Stimulated activated CD8-positive, alpha-beta memory T cell treated with anti-CD3 and anti-CD28 coated beads, Interleukin-15, amount 100 ng/mL, for 4 hours (primary cell): ENCODE results near the gene TIAM2.
A peak's percentile ranks its signal among the peaks of the same experiment; 100 is the strongest.
"Not testable (repeated sequence)": the region's sequence is repeated elsewhere in the genome, so short reads cannot be mapped to it uniquely, and the experiment has no call there.

Experiments
- DNase-seq, 2 donors: peaks; one replicate each; pipeline ENCODE4 v3.0.0-alpha.2; 2020; ENCODE audit warnings: low read depth in 2 of 2

The TIAM2 gene

GRCh38 chr6:155163601-155164000 is 168.5 kb downstream of the TIAM2 start:
- no peak for DNase-seq

GRCh38 chr6:155165029-155165710 is 170.1 kb downstream of the TIAM2 start:
- no peak for DNase-seq

GRCh38 chr6:155170519-155170918 is 175.4 kb downstream of the TIAM2 start:
- no peak for DNase-seq

- peak; percentile 56 to 81 for DNase-seq
These were observed 176.1 kb downstream of the TIAM2 start for GRCh38 chr6:155171109-155171746.

GRCh38 chr6:155171747-155172449 is 176.8 kb downstream of the TIAM2 start:
- DNase-seq = no peak

- DNase-seq = no peak
These were observed 178.4 kb downstream of the TIAM2 start for GRCh38 chr6:155173488-155173887.

GRCh38 chr6:155174576-155175211 is 179.6 kb downstream of the TIAM2 start:
- DNase-seq = peak in 1 of 2 donors; percentile 41

- no peak for DNase-seq
These were observed 182.3 kb downstream of the TIAM2 start for GRCh38 chr6:155177363-155177961.

GRCh38 chr6:155181498-155181897 is 186.4 kb downstream of the TIAM2 start:
- no peak for DNase-seq

- no peak for DNase-seq
These were observed 187.0 kb downstream of the TIAM2 start for GRCh38 chr6:155182103-155182502.

GRCh38 chr6:155183095-155183494 is 188.0 kb downstream of the TIAM2 start:
- DNase-seq = no peak

- DNase-seq = not testable (repeated sequence)
These were observed 189.9 kb downstream of the TIAM2 start for GRCh38 chr6:155185041-155185440.

- no peak for DNase-seq
These were observed 190.4 kb downstream of the TIAM2 start for GRCh38 chr6:155185544-155185943.

GRCh38 chr6:155186052-155186658 is 191.0 kb downstream of the TIAM2 start:
- DNase-seq = peak in 1 of 2 donors; percentile 34

- no peak for DNase-seq
These were observed 192.0 kb downstream of the TIAM2 start for GRCh38 chr6:155187106-155187505.

- DNase-seq = no peak
These were observed 193.0 kb downstream of the TIAM2 start for GRCh38 chr6:155187994-155188706.

- no peak for DNase-seq
These were observed 193.8 kb downstream of the TIAM2 start for GRCh38 chr6:155188707-155189496.

GRCh38 chr6:155190677-155191076 is 195.6 kb downstream of the TIAM2 start:
- DNase-seq = no peak

GRCh38 chr6:155193526-155193925 is 198.4 kb downstream of the TIAM2 start:
- DNase-seq = no peak

- DNase-seq = no peak
These were observed 199.3 kb downstream of the TIAM2 start for GRCh38 chr6:155194399-155194798.
